Cardiac fibroblast (primary cell): ENCODE measurements around the gene MACF1.

Source experiments
- DNase-seq, 2 donors: peaks; one replicate each; pipeline versions ENCODE4 v3.0.0 to v3.0.0-alpha.2; 2010; ENCODE audit warnings: low read depth in 2 of 2
- H3K4me3 ChIP-seq, 2 donors: replicated peaks in 1 of 2; 1 replicate in 1 of 2; 2 replicates in 1 of 2; pipeline ENCODE4 v1.5.1; 2011; ENCODE audit warnings: low read depth in 2 of 2, low read length in 2 of 2, mild to moderate bottlenecking in 2 of 2, moderate library complexity in 1 of 2
- TF ChIP-seq, protein P1 (sequence below): IDR thresholded peaks from one replicate; pipeline ENCODE4 v1.5.1; 2011; ENCODE audit warnings: low read depth, mild to moderate bottlenecking, low read length, inconsistent platforms

Gene MACF1

DNA sequence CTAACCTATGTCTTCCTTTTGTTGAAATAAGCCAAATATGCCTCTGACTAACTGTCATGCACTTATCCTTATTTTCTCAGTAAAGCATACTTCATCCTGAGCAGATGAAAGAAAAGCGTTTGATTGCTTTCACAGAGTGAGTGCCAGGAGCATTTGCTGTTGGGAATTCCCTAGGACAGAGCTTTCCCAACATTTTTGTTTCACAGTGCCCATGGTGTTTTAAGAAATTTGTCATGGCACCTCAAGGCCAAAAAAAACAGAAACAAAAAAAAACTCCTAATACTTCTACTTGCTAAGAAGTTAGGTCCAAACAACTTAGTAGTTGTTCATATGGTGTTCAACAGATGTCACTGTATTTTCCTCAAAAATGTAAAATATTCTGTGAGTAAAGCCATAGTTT lies 166.1 kb downstream of the MACF1 start:
- TF ChIP-seq, protein P1, sequence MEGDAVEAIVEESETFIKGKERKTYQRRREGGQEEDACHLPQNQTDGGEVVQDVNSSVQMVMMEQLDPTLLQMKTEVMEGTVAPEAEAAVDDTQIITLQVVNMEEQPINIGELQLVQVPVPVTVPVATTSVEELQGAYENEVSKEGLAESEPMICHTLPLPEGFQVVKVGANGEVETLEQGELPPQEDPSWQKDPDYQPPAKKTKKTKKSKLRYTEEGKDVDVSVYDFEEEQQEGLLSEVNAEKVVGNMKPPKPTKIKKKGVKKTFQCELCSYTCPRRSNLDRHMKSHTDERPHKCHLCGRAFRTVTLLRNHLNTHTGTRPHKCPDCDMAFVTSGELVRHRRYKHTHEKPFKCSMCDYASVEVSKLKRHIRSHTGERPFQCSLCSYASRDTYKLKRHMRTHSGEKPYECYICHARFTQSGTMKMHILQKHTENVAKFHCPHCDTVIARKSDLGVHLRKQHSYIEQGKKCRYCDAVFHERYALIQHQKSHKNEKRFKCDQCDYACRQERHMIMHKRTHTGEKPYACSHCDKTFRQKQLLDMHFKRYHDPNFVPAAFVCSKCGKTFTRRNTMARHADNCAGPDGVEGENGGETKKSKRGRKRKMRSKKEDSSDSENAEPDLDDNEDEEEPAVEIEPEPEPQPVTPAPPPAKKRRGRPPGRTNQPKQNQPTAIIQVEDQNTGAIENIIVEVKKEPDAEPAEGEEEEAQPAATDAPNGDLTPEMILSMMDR, result no peak
- no peak for DNase-seq
- H3K4me3 ChIP-seq, result no peak overlapping the region

GRCh38 chr1:39372105-39372504 lies 167.6 kb downstream of the MACF1 start:
- no peak overlapping the region for H3K4me3 ChIP-seq
- DNase-seq, result no peak
- TF ChIP-seq, protein P1, result no peak

DNA sequence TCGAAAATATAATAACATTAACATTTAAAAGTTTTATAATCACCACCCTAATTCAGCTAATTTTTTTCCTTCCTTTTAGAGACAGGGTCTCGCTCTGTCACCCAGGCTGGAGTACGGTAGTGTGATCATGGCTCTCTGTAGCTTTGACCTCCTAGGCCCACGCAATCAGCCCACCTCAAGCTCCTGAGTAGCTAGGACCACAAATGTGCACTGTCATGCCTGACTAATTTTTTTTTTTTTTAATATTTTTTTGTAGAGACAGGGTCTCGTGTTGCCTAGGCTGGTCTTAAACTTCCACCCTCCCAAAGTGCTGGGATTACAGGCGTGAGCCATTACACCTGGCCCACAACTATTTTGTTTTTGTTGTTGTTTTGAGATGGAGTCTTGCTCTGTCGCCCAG lies 172.2 kb downstream of the MACF1 start:
- no peak overlapping the region for H3K4me3 ChIP-seq
- TF ChIP-seq, protein P1, result no peak
- no peak for DNase-seq

DNA sequence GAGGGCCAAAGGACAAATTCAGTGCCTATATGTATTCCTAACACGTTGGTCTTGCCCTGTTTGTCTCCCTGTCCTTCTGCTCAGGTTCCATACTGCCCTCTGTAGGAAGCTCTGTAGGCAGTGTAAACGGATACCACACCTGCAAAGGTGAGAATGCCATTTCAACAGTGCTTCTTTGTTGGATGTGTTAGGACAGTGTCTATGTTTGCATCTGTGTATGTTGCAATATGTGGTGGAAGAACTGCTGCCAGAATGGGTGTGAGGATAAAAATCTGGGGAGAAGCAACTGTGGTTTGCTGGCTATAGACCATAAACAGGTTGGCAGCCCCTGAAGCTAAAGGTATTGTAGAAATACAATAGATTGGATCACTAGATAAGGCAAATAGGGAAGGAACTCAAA lies 173.9 kb downstream of the MACF1 start:
- H3K4me3 ChIP-seq, result no peak overlapping the region
- no peak for DNase-seq
- TF ChIP-seq, protein P1, result peak; percentile 28

DNA sequence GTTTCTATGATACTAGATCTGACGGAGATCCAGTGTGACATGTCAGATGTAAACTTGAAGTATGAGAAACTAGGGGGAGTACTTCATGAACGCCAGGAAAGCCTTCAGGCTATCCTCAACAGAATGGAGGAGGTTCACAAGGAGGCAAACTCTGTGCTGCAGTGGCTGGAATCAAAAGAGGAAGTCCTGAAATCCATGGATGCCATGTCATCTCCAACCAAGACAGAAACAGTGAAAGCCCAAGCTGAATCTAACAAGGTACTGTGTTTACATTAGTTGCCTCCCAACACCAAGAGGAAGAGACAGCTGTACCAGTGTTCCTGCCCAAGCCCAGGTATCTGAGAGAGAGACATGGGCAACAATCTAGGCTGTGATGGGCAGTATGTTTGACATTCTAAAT lies 174.7 kb downstream of the MACF1 start:
- TF ChIP-seq, protein P1, result no peak
- H3K4me3 ChIP-seq, result no peak overlapping the region
- no peak for DNase-seq

- H3K4me3 ChIP-seq, result no peak overlapping the region
- no peak for DNase-seq
- TF ChIP-seq, protein P1, result no peak
These were observed 175.5 kb downstream of the MACF1 start for GRCh38 chr1:39380036-39380435.

DNA sequence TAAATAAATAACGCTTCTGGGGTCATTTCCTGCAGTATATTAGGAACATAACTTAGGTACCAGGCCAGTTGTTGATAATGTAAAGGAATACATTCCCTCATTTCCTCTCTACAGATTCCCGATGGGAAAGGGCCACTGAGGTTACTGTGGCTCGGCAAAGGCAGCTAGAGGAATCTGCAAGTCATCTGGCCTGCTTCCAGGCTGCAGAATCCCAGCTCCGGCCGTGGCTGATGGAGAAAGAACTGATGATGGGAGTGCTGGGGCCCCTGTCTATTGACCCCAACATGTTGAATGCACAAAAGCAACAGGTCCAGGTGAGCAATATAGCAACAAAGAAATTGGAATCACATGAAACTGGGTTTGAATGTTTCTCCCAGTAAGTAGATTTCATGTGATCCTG lies 177.3 kb downstream of the MACF1 start:
- TF ChIP-seq, protein P1, result no peak
- no peak overlapping the region for H3K4me3 ChIP-seq
- peak; percentile 25 to 61 for DNase-seq
